GM12878 (cell line): ENCODE results near the gene NCKAP5. TPM values are rescaled to one million over a fixed set of nuclear protein-coding genes. Genes with fewer than 3 reads are reported as not detected.

Experiments used
- ATAC-seq: fragments of 200-7000 bp; cut with Tn5 transposase; 3 replicates; pipeline ENCODE4 v1.9.1; 2020; ENCODE audit warnings: mild to moderate bottlenecking, moderate library complexity
- BruUV-seq: library from RNA; stranded (reverse); fragments of 400-500 nt; replicated peaks from 2 replicates; lab custom pipeline; 2021; lab: Mats Ljungman, UMichigan
- CTCF ChIA-PET: fragments of 300-600 bp; sonication (Branson Sonifier 250); formaldehyde crosslinking; extraction: SDS; loops from one replicate; lab custom pipeline; 2021; ENCODE audit warnings: inconsistent platforms; lab: Yijun Ruan, JAX
- POLR2A ChIA-PET: fragments of 350-600 bp; formaldehyde crosslinking; extraction: SDS; loops from one replicate; lab custom pipeline; 2021; ENCODE audit warnings: inconsistent platforms; lab: Charles Lee
- RAD21 ChIA-PET: fragments of 300-600 bp; sonication (Branson Sonifier 250); formaldehyde crosslinking; loops from one replicate; lab custom pipeline; 2023; ENCODE audit warnings: antibody characterized with exemption; ENCODE audit not compliant: unreplicated experiment; lab: Charles Lee
- SMC1A ChIA-PET: fragments of 300-600 bp; sonication (Branson Sonifier 250); formaldehyde crosslinking; loops from one replicate; lab custom pipeline; 2023; ENCODE audit not compliant: unreplicated experiment, uncharacterized antibody; lab: Charles Lee
- DNase-seq: peaks from one replicate; pipeline ENCODE4 v3.0.0-alpha.2; 2011; ENCODE audit warnings: low read depth, low spot score
- FAIRE-seq: peaks from 3 replicates; lab custom pipeline; 2011; peaks lifted over from hg19 to GRCh38; lab: Jason Lieb, UNC
- H2AFZ ChIP-seq: 2 replicates; pipeline ENCODE4 v1.6.0; 2011; ENCODE audit warnings: low read depth, low read length, control low read depth; ENCODE audit not compliant: control insufficient read depth
- H3K27ac ChIP-seq: 2 replicates; pipeline ENCODE4 v1.5.1; 2011; ENCODE audit warnings: control low read depth; ENCODE audit not compliant: control insufficient read depth, insufficient read depth
- H3K27me3 ChIP-seq, 2 experiments: replicated peaks in 1 of 2; 2 replicates each; pipeline versions ENCODE4 v1.6.0 to v1.6.1; 2011; ENCODE audit warnings: low read length in 1 of 2; ENCODE audit not compliant: control insufficient read depth in 2 of 2, insufficient read depth in 2 of 2
- H3K36me3 ChIP-seq, 2 experiments: 2 replicates each; pipeline ENCODE4 v1.5.1; 2011; ENCODE audit warnings: low read length in 1 of 2; ENCODE audit not compliant: control insufficient read depth in 2 of 2, insufficient read depth in 2 of 2
- H3K4me1 ChIP-seq: 2 replicates; pipeline ENCODE4 v1.6.1; 2011; ENCODE audit warnings: mild to moderate bottlenecking, low read length, moderate library complexity, mixed read lengths; ENCODE audit not compliant: control insufficient read depth, insufficient read depth
- H3K4me2 ChIP-seq: 2 replicates; pipeline ENCODE4 v1.6.0; 2011; ENCODE audit warnings: control low read depth; ENCODE audit not compliant: control insufficient read depth, insufficient read depth
- H3K4me3 ChIP-seq: fragments of 200-600 bp; sonication (generic); 2 replicates; pipeline ENCODE4 v1.5.1; 2016
- H3K79me2 ChIP-seq: 2 replicates; pipeline ENCODE4 v1.6.0; 2011; ENCODE audit warnings: low read length; ENCODE audit not compliant: control insufficient read depth, insufficient read depth
- H3K9ac ChIP-seq: 2 replicates; pipeline ENCODE4 v1.8.0; 2011; ENCODE audit warnings: low read length, control low read depth, mixed read lengths; ENCODE audit not compliant: control insufficient read depth, insufficient read depth
- H3K9me3 ChIP-seq: replicated peaks from 3 replicates; pipeline ENCODE4 v1.5.1; 2011; ENCODE audit warnings: mild to moderate bottlenecking, low read length; ENCODE audit not compliant: control insufficient read depth, insufficient read depth
- H4K20me1 ChIP-seq: 2 replicates; pipeline ENCODE4 v1.6.0; 2011; ENCODE audit not compliant: control insufficient read depth, insufficient read depth
- CREM ChIP-seq: IDR thresholded peaks from 2 replicates; pipeline ENCODE4 v1.6.1; 2014; ENCODE audit warnings: antibody characterized with exemption, low read depth
- EGR1 ChIP-seq, 2 experiments: IDR thresholded peaks; 1 replicate in 1 of 2; 2 replicates in 1 of 2; pipeline ENCODE4 v1.6.1; 2011 to 2012; ENCODE audit warnings: low read depth in 2 of 2, low read length in 2 of 2, borderline replicate concordance in 1 of 2, mild to moderate bottlenecking in 1 of 2, moderate library complexity in 1 of 2
- IKZF1 ChIP-seq: fragments of 450-650 bp; conservative IDR thresholded peaks from 2 replicates; pipeline ENCODE4 v1.6.1; 2017; ENCODE audit warnings: antibody characterized with exemption, mild to moderate bottlenecking
- IRF4 ChIP-seq: IDR thresholded peaks from 2 replicates; pipeline ENCODE4 v1.6.1; 2011; ENCODE audit warnings: low read depth, low read length
- KLF5 ChIP-seq: fragments of 450-650 bp; IDR thresholded peaks from 2 replicates; pipeline ENCODE4 v1.6.1; 2014; ENCODE audit warnings: mild to moderate bottlenecking; ENCODE audit not compliant: partially characterized antibody
- NFXL1 ChIP-seq: fragments of 450-650 bp; IDR thresholded peaks from 2 replicates; pipeline ENCODE4 v1.6.1; 2017; ENCODE audit warnings: antibody characterized with exemption, mild to moderate bottlenecking, borderline replicate concordance
- NFYA ChIP-seq: IDR thresholded peaks from 2 replicates; pipeline ENCODE4 v1.6.1; 2011; ENCODE audit warnings: low read depth, mild to moderate bottlenecking, low read length, improper control_type of control experiment, borderline replicate concordance
- POLR2A ChIP-seq: IDR thresholded peaks from 2 replicates; pipeline ENCODE4 v1.6.1; 2011; ENCODE audit warnings: low read depth, mild to moderate bottlenecking, low read length
- TCF12 ChIP-seq: IDR thresholded peaks from 2 replicates; pipeline ENCODE4 v1.6.1; 2011; ENCODE audit warnings: low read depth, mild to moderate bottlenecking, low read length
- WGBS: methylation state at CpG from one replicate; pipeline ENCODE4 v1.1.6; 2016; ENCODE audit warnings: low lambda C conversion rate; ENCODE audit not compliant: insufficient replicate concordance, insufficient coverage; ENCODE audit errors: missing lambda C conversion rate; 5-methylcytosine and 5-hydroxymethylcytosine counted together
- in situ Hi-C: fragments of 300-500 bp; cut with MboI; formaldehyde crosslinking; loops from 9 replicates; pipeline ENCODE4 v1.14.3; 2018; ENCODE audit warnings: mixed read lengths
- intact Hi-C: fragments of 100-400 bp; cut with micrococcal nuclease; formaldehyde crosslinking; loops from one replicate; pipeline ENCODE4 v1.14.2; 2022; ENCODE audit not compliant: unreplicated experiment
- polyA plus RNA-seq, 11 experiments: library from polyadenylated mRNA; depleted of rRNA in 4 of 11; unstranded in 6 of 11; stranded (reverse) in 5 of 11; fragments of >200 nt; fragmentation: Nextera tagmentation in 4 of 11; fragmentation: Illumina TruSeq in 1 of 11; extraction: Ambion mirVana in 4 of 11; extraction: Trizol in 1 of 11; gene quantifications; 1 replicate in 1 of 11; 2 replicates in 10 of 11; pipeline versions ENCODE4 v1.2.1 to v1.2.3, GENCODE V29; 2011 to 2016; ENCODE audit warnings: inconsistent platforms in 2 of 11, missing spikeins in 2 of 11, low read depth in 1 of 11
- total RNA-seq, 4 experiments: library from RNA; depleted of rRNA in 3 of 4; stranded (reverse); fragments of >200 nt in 3 of 4; fragmentation: Illumina TruSeq in 1 of 4; extraction: Trizol in 1 of 4; gene quantifications; 2 replicates each; pipeline versions ENCODE4 v1.2.1 to v1.2.3, GENCODE V29; 2013 to 2021
- TF ChIP-seq, protein P1 (sequence below): fragments of 450-650 bp; IDR thresholded peaks from 2 replicates; pipeline ENCODE4 v1.6.1; 2016; ENCODE audit warnings: mild to moderate bottlenecking

NCKAP5 gene
- total and polyA plus RNA-seq, 10 of the 15 experiments (the other 5 are each of a cell fraction or from before 2014, with no cell fraction given): 0.06 to 0.44 (median 0.16) TPM

- POLR2A ChIA-PET: no interaction called here
- Histone ChIP-seq H3K4me1 (no peaks in the 10 kb centered on the region), H3K27me3 (peaks cover 0 to 2% of the 10 kb centered on the region in 2 experiments; a peak in 2 of 4 replicates), H2AFZ (no peak overlapping the region), H3K4me3 (no peak overlapping the region), H3K79me2 (no peaks in the 10 kb centered on the region), H3K36me3 (no peaks in the 10 kb centered on the region), H3K9ac (no peak overlapping the region), H3K9me3 (no peaks in the 10 kb centered on the region), H3K4me2 (no peak overlapping the region), H3K27ac (no peak overlapping the region), H4K20me1 (no peaks in the 10 kb centered on the region)
- TF ChIP-seq IRF4 (no peak), CREM (no peak), POLR2A (no peak), KLF5 (no peak), NFYA (no peak), TCF12 (no peak), IKZF1 (no peak), NFXL1 (no peak), EGR1 (IDR thresholded peaks at IDR 0.05; ENCODE audit: borderline replicate concordance in 1 of 2, low read depth in 2 of 2, low read length in 2 of 2) (no peak)
- TF ChIP-seq, protein P1, sequence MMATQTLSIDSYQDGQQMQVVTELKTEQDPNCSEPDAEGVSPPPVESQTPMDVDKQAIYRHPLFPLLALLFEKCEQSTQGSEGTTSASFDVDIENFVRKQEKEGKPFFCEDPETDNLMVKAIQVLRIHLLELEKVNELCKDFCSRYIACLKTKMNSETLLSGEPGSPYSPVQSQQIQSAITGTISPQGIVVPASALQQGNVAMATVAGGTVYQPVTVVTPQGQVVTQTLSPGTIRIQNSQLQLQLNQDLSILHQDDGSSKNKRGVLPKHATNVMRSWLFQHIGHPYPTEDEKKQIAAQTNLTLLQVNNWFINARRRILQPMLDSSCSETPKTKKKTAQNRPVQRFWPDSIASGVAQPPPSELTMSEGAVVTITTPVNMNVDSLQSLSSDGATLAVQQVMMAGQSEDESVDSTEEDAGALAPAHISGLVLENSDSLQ: no peak
- no peak for DNase-seq
- SMC1A ChIA-PET: no interaction called here
- no peak for ATAC-seq
- in situ Hi-C loops (no loop called here), intact Hi-C loops (no loop called here)
- no TSS peak for BruUV-seq
- FAIRE-seq: no peak
- RAD21 ChIA-PET: no interaction called here
- 32% methylated on average over 5 of the region's 5 CpGs for WGBS
- CTCF ChIA-PET: no interaction called here
Observed at GRCh38 chr2:133599211-133599803, 31.0 kb upstream of the NCKAP5 start.
